ENCODE results near the gene CDK6.

CDK6 gene

GRCh38 chr7:92847305-92847704, 10.9 kb upstream of the CDK6 start:
- DNase-seq (ENCODE audit: low read depth in 1 of 2, low spot score in 1 of 2) = no peak

- DNase-seq (ENCODE audit: low read depth in 1 of 2, low spot score in 1 of 2) = no peak
Observed at GRCh38 chr7:92845736-92846135, 9.4 kb upstream of the CDK6 start.

- DNase-seq (ENCODE audit: low read depth in 1 of 2, low spot score in 1 of 2) = no peak
Observed at GRCh38 chr7:92843781-92844180, 7.4 kb upstream of the CDK6 start.

GRCh38 chr7:92843034-92843760, 6.8 kb upstream of the CDK6 start:
- no peak for DNase-seq (ENCODE audit: low read depth in 1 of 2, low spot score in 1 of 2)

GRCh38 chr7:92841192-92841591, 4.8 kb upstream of the CDK6 start:
- DNase-seq (ENCODE audit: low read depth in 1 of 2, low spot score in 1 of 2) = no peak

GRCh38 chr7:92840316-92840715, 3.9 kb upstream of the CDK6 start:
- no peak for DNase-seq (ENCODE audit: low read depth in 1 of 2, low spot score in 1 of 2)

GRCh38 chr7:92839901-92840300, 3.5 kb upstream of the CDK6 start:
- DNase-seq (ENCODE audit: low read depth in 1 of 2, low spot score in 1 of 2) = no peak

- DNase-seq (ENCODE audit: low read depth in 1 of 2, low spot score in 1 of 2) = no peak
Observed at GRCh38 chr7:92838934-92839333, 2.6 kb upstream of the CDK6 start.

- DNase-seq (ENCODE audit: low read depth in 1 of 2, low spot score in 1 of 2) = no peak
Observed at GRCh38 chr7:92837000-92837749, 802 bp upstream of the CDK6 start.

GRCh38 chr7:92835851-92836488, 403 bp downstream of the CDK6 start:
- DNase-seq (ENCODE audit: low read depth in 1 of 2, low spot score in 1 of 2) = peak in 1 of 2 donors; percentile 44

GRCh38 chr7:92835261-92835850, 1.0 kb downstream of the CDK6 start:
- peak; percentile 10 to 47 for DNase-seq (ENCODE audit: low read depth in 1 of 2, low spot score in 1 of 2)

- DNase-seq (ENCODE audit: low read depth in 1 of 2, low spot score in 1 of 2) = peak in 1 of 2 donors; percentile 10
Observed at GRCh38 chr7:92834507-92835260, 1.7 kb downstream of the CDK6 start.

- DNase-seq (ENCODE audit: low read depth in 1 of 2, low spot score in 1 of 2) = peak; percentile 57 to 82
Observed at GRCh38 chr7:92833766-92834506, 2.4 kb downstream of the CDK6 start.

GRCh38 chr7:92833024-92833765, 3.2 kb downstream of the CDK6 start:
- peak; percentile 76 to 82 for DNase-seq (ENCODE audit: low read depth in 1 of 2, low spot score in 1 of 2)

GRCh38 chr7:92832534-92833023, 3.8 kb downstream of the CDK6 start:
- no peak for DNase-seq (ENCODE audit: low read depth in 1 of 2, low spot score in 1 of 2)

GRCh38 chr7:92831716-92832533, 4.4 kb downstream of the CDK6 start:
- DNase-seq (ENCODE audit: low read depth in 1 of 2, low spot score in 1 of 2) = no peak

- no peak for DNase-seq (ENCODE audit: low read depth in 1 of 2, low spot score in 1 of 2)
Observed at GRCh38 chr7:92830532-92831110, 5.8 kb downstream of the CDK6 start.

- DNase-seq (ENCODE audit: low read depth in 1 of 2, low spot score in 1 of 2) = no peak
Observed at GRCh38 chr7:92830027-92830426, 6.3 kb downstream of the CDK6 start.

Data from stimulated activated CD4-positive, alpha-beta T cell treated with anti-CD3 and anti-CD28 coated beads, Interleukin-15, amount 100 ng/mL, for 1 hour (primary cell).